Chondrocyte (in vitro differentiated cells): ENCODE data around the gene LOXL4. TPM values are rescaled to one million over a fixed set of nuclear protein-coding genes. Genes with fewer than 3 reads are reported as not detected.

ENCODE experiments used
- DNase-seq: peaks from one replicate; pipeline ENCODE4 v3.0.0; 2021; ENCODE audit warnings: mixed read lengths, low spot score
- H3K27ac Mint-ChIP-seq: one replicate; pipeline ENCODE4 v1.8.0; 2021; ENCODE audit warnings: mild to moderate bottlenecking, moderate library complexity, mixed read lengths; ENCODE audit not compliant: unreplicated experiment
- H3K27me3 Mint-ChIP-seq: 2 replicates; pipeline ENCODE4 v1.8.0; 2021; ENCODE audit warnings: low read depth, mixed read lengths
- H3K36me3 Mint-ChIP-seq: 2 replicates; pipeline ENCODE4 v1.8.0; 2021; ENCODE audit warnings: low read depth, mixed read lengths
- H3K4me1 Mint-ChIP-seq: 2 replicates; pipeline ENCODE4 v1.8.0; 2021; ENCODE audit warnings: low read depth, mild to moderate bottlenecking, mixed read lengths
- H3K4me3 Mint-ChIP-seq: one replicate; pipeline ENCODE4 v1.8.0; 2021; ENCODE audit warnings: mild to moderate bottlenecking, moderate library complexity, mixed read lengths; ENCODE audit not compliant: unreplicated experiment
- H3K9me3 Mint-ChIP-seq: 2 replicates; pipeline ENCODE4 v1.8.0; 2021; ENCODE audit warnings: low read depth, mixed read lengths
- CTCF ChIP-seq: fragments of 200-600 bp; sonication (generic); IDR thresholded peaks from 2 replicates; pipeline ENCODE4 v1.5.0; 2021; ENCODE audit warnings: antibody characterized with exemption, mild to moderate bottlenecking, moderate library complexity
- total RNA-seq: library from RNA; stranded (reverse); gene quantifications from 3 replicates; pipeline ENCODE4 v1.2.1, GENCODE V29; 2021

LOXL4 gene
- total RNA-seq, 1 donor from 2014 or later, result 1.7 TPM

DNA sequence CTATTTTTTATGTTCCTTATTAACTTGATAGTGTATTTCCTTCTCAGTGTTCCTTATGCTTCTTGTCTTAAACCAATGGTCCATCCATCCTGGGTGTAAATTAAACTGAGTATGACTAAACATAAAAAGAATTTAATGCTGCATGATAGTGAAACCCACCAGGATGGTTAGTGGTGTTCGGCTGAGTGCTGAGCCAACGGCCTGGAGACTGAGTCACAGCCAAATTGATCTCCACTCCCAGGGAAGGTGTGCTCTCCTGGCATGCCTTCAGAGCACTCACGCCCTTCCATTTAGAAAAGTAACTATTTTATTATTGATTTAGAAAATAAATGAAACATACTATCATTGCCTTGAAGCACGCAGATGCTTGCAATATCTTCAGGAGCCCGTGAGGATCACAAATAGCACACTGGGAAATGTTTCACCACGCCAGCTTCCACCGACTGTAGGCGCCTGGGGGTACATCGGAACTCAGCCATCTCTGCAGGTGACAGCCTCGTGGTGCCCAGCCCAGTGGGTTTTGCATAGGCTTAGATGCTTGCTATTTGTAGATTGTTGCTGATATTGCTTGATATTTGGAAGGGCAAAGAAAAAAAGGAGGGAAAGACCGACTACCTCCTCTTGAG is 40.0 kb upstream of the LOXL4 start:
- peaks cover 15% of the 10 kb centered on the region for H3K27me3 Mint-ChIP-seq
- TF ChIP-seq CTCF, result no peak
- no peak overlapping the region for H3K27ac Mint-ChIP-seq
- no peak overlapping the region for H3K4me3 Mint-ChIP-seq
- H3K36me3 Mint-ChIP-seq, result no peaks in the 10 kb centered on the region
- peaks cover 11% of the 10 kb centered on the region for H3K4me1 Mint-ChIP-seq
- peaks cover 3% of the 10 kb centered on the region for H3K9me3 Mint-ChIP-seq
- DNase-seq, result no peak

GRCh38 chr10:98306501-98306900 is 38.5 kb upstream of the LOXL4 start:
- H3K9me3 Mint-ChIP-seq, result peaks cover 3% of the 10 kb centered on the region
- H3K27ac Mint-ChIP-seq, result no peak overlapping the region
- peaks cover 19% of the 10 kb centered on the region for H3K27me3 Mint-ChIP-seq
- TF ChIP-seq CTCF, result no peak
- DNase-seq, result no peak
- H3K4me3 Mint-ChIP-seq, result no peak overlapping the region
- no peaks in the 10 kb centered on the region for H3K36me3 Mint-ChIP-seq
- H3K4me1 Mint-ChIP-seq, result peaks cover 11% of the 10 kb centered on the region

- no peak for DNase-seq
- peaks cover 31% of the 10 kb centered on the region for H3K27me3 Mint-ChIP-seq
- H3K9me3 Mint-ChIP-seq, result peaks cover 3% of the 10 kb centered on the region
- H3K4me3 Mint-ChIP-seq, result no peak overlapping the region
- H3K36me3 Mint-ChIP-seq, result no peaks in the 10 kb centered on the region
- no peak overlapping the region for H3K27ac Mint-ChIP-seq
- H3K4me1 Mint-ChIP-seq, result no peaks in the 10 kb centered on the region
- TF ChIP-seq CTCF, result no peak
These were observed 35.6 kb upstream of the LOXL4 start for GRCh38 chr10:98303569-98303968.

DNA sequence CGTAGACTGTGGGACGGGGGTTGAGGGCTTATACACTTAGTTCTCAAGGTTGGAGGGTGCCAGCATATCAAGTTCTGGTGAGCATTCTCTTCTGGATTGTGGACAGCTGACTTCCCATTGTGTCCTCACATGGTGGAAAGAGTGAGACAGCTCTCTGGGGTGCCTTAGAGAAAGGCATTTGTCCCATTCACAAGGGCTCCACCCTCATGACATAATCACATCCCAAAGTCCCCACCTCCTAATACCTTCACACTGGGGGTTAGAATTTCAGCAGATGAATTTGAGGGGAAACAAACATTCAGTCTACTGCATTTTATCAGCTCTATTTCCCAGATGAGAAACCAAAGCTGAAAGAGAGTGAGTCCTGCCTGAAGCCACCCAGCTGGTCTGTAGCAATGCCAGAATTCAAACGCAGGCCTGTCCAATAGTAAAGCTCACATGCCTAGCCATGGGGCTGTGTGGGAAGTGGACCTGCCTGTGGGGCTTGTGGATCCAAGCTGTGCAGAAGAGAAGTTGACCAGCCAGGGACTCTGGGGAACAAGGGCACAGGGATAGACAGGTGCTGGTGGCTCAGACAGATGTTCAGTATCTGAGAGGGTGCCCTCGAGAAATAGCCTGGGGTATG is 34.9 kb upstream of the LOXL4 start:
- no peak overlapping the region for H3K4me3 Mint-ChIP-seq
- TF ChIP-seq CTCF, result no peak
- no peak overlapping the region for H3K27ac Mint-ChIP-seq
- no peaks in the 10 kb centered on the region for H3K4me1 Mint-ChIP-seq
- DNase-seq, result no peak
- H3K27me3 Mint-ChIP-seq, result peaks cover 34% of the 10 kb centered on the region
- peaks cover 3% of the 10 kb centered on the region for H3K9me3 Mint-ChIP-seq
- no peaks in the 10 kb centered on the region for H3K36me3 Mint-ChIP-seq

GRCh38 chr10:98301664-98302319 is 33.8 kb upstream of the LOXL4 start:
- TF ChIP-seq CTCF, result no peak
- Mint-ChIP-seq H3K9me3 (peaks cover 3% of the 10 kb centered on the region), H3K4me3 (no peak overlapping the region), H3K36me3 (no peaks in the 10 kb centered on the region), H3K27ac (no peak overlapping the region), H3K27me3 (peaks cover 34% of the 10 kb centered on the region), H3K4me1 (peaks cover 2% of the 10 kb centered on the region)
- DNase-seq, result no peak
